ENCODE measurements around the gene MIS18A. TPM values are rescaled to one million over a fixed set of nuclear protein-coding genes. Genes with fewer than 3 reads are reported as not detected.
A peak's percentile ranks its signal among the peaks of the same experiment; 100 is the strongest.
"Not testable (repeated sequence)": the region's sequence is repeated elsewhere in the genome, so short reads cannot be mapped to it uniquely, and the experiment has no call there.

Gene MIS18A
- total RNA-seq, 8 experiments from 2014 or later = 3.6 to 27.1 (median 9.5) TPM

DNA sequence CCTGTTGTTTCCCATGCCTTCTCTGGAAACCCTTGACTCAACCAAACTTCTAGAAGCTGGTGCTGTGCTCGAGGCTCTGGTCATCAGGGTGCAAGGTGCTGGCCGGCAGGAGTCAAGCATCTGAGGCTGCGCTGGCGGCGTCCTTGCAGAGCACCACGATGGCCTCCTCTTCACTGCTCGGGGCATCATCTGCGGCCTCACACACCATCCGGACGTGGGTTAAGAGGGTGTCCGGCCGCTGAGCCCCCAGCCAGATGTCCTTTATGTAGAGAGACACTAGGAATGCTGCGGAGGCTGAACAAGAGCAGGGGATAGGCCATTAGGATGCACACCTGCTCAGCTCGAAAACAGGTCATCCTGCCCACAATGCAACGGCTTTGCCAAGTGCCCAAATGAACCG, 36.0 kb upstream of the MIS18A start:
- no peak overlapping the region for H3K4me3 ChIP-seq
- no peak for ATAC-seq (replicated peaks in 6 of 8)
- in situ Hi-C loops (cut with MboI; ENCODE audit: low pct_unique_long_range_greater_than_20kb in 2 of 9, low sequenced_read_pairs in 9 of 9, unreplicated experiment in 9 of 9) = no loop called here
- no peaks in the 10 kb centered on the region for H3K4me1 ChIP-seq (replicated peaks in 1 of 2)
- no peak overlapping the region for H3K27ac ChIP-seq
- 91 to 100% (median 97%) methylated on average over 3 to 10 of the region's 16 CpGs; no CpG with 5 or more reads in 4 of the 10 experiments for WGBS, 10 experiments

DNA sequence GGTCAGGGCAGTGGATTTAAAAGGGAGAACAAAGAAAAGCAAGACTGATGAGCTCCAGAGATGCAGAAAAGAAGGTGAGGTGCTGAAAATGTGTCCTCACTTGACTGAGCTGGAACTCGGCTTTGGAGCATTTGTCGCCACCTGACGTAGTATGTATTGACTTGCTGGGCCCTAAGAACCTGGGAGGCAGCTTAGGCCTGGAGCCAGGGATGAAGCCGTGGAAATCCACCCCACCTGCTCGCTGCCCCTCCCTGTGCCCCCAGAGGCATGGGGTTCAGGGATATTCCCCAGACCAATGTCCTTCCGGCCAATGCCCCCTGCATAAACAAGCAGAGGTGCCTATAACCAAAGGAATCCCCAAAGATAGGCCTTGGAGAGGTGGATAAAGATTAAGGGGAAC, 34.1 kb upstream of the MIS18A start:
- Histone ChIP-seq H3K27ac (no peak overlapping the region), H3K4me1 (replicated peaks in 1 of 2) (no peaks in the 10 kb centered on the region), H3K4me3 (no peak overlapping the region)
- ATAC-seq (replicated peaks in 6 of 8) = no peak
- in situ Hi-C loops (cut with MboI; ENCODE audit: low pct_unique_long_range_greater_than_20kb in 2 of 9, low sequenced_read_pairs in 9 of 9, unreplicated experiment in 9 of 9) = no loop called here
- 85 to 100% (median 100%) methylated on average over 1 to 3 of the region's 6 CpGs; no CpG with 5 or more reads in 5 of the 10 experiments for WGBS, 10 experiments

DNA sequence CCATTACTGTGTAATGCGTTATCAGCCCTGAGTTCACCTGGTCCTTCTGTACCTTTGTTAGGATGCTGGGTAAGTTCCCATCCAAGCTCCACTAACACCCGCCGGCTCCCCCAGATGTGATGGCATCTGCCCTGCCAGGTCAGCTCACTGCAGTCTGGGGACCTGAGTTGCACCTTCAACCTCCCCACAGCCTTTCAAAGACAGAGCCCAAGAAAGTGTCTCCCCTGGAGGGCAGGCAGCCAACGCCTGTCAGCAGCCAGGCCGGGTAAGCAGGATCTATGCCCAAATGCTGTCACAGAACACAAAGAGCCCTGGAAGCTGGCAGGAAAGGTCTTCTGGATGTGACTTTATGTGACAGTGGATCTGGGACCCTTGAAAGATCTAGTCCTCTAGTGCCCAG, 33.5 kb upstream of the MIS18A start:
- in situ Hi-C loops (cut with MboI; ENCODE audit: low pct_unique_long_range_greater_than_20kb in 2 of 9, low sequenced_read_pairs in 9 of 9, unreplicated experiment in 9 of 9) = no loop called here

DNA sequence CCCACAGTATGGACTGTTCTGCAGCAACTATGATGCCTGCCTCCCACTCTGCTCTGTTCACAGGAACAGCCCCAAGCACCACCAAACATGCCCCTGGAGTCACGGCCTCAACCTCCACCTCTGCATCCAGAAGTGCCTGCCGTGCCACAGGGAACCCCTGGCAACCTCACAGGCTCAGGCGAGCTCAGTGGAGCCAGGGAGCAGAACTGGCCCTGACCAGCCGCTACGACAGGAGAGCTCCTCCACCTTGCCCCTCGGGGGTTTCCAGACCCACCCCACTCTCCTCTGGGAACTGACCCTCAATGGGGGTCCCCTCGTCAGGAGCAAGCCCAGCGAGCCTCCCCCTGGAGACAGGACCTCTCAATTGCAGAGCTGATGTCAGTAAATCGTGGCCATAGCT, 32.8 kb upstream of the MIS18A start:
- no peak overlapping the region for H3K27ac ChIP-seq
- in situ Hi-C loops (cut with MboI; ENCODE audit: low pct_unique_long_range_greater_than_20kb in 2 of 9, low sequenced_read_pairs in 9 of 9, unreplicated experiment in 9 of 9) = no loop called here
- H3K4me1 ChIP-seq (replicated peaks in 1 of 2) = no peaks in the 10 kb centered on the region
- no peak for ATAC-seq (replicated peaks in 6 of 8)
- WGBS, 10 experiments = 100% methylated on average over 1 of the region's 9 CpGs; no CpG with 5 or more reads in 7 of the 10 experiments
- H3K4me3 ChIP-seq = no peak overlapping the region

More for the DNA sequence above, 33.5 kb upstream of the MIS18A start:
- Histone ChIP-seq H3K4me1 (replicated peaks in 1 of 2) (no peaks in the 10 kb centered on the region), H3K4me3 (no peak overlapping the region), H3K27ac (no peak overlapping the region)
- ATAC-seq (replicated peaks in 6 of 8) = no peak
- WGBS, 10 experiments = 90 to 100% (median 96%) methylated on average over 1 to 4 of the region's 5 CpGs; no CpG with 5 or more reads in 2 of the 10 experiments

DNA sequence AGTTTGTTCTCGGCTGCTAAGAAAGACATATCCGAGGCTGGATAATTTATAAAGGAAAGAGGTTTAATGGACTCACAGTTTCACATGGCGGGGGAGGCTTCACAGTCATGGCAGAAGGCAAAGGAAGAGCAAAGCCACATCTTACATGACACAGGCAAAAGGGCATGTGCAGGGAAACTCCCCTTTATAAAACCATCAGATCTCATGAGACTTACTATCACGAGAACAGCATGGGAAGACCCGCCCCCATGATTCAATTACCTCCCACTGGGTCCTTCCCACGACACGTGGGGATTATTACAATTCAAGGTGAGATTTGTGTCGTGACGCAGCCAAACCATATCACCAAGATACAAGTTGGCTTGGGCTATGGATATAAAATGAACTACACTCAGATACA, 32.1 kb upstream of the MIS18A start:
- H3K4me3 ChIP-seq; ATAC-seq (replicated peaks in 6 of 8); H3K4me1 ChIP-seq (replicated peaks in 1 of 2); in situ Hi-C loops (cut with MboI; ENCODE audit: low pct_unique_long_range_greater_than_20kb in 2 of 9, low sequenced_read_pairs in 9 of 9, unreplicated experiment in 9 of 9); H3K27ac ChIP-seq: not testable (repeated sequence)
- 70 to 100% (median 96%) methylated on average over 1 to 4 of the region's 9 CpGs; no CpG with 5 or more reads in 2 of the 10 experiments for WGBS, 10 experiments

DNA sequence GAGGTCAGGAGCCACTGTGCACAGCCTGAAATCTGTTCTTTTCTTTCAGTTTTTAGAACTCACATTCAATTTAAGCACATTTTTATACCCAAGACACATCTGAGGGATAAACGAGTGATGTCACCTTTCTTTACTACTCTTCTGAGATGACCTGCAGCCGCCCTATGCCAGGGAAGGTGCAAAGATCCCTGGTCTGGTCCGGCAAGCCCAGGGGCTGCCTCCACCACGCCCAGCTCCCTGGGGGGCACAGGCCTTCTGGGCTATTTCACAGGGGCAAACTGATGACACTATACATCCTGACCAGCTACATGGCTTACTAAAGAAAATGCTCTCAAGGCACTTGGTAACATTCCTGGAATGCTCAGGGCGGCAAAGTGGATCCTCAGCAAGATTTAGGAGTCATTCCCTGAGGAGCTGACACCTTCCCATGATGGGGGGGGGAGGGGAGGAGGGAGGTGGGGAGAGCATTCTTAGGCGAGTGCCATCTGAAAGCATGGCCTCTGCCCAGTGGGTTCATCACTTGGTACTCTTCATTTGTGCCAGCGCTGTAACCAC, 31.1 kb upstream of the MIS18A start:
- no peaks in the 10 kb centered on the region for H3K4me1 ChIP-seq (replicated peaks in 1 of 2)
- 93 to 100% (median 100%) methylated on average over 1 to 5 of the region's 7 CpGs; no CpG with 5 or more reads in 5 of the 10 experiments for WGBS, 10 experiments
- no peak overlapping the region for H3K4me3 ChIP-seq
- H3K27ac ChIP-seq = no peak overlapping the region
- in situ Hi-C loops (cut with MboI; ENCODE audit: low pct_unique_long_range_greater_than_20kb in 2 of 9, low sequenced_read_pairs in 9 of 9, unreplicated experiment in 9 of 9) = no loop called here
- no peak for ATAC-seq (replicated peaks in 6 of 8)

DNA sequence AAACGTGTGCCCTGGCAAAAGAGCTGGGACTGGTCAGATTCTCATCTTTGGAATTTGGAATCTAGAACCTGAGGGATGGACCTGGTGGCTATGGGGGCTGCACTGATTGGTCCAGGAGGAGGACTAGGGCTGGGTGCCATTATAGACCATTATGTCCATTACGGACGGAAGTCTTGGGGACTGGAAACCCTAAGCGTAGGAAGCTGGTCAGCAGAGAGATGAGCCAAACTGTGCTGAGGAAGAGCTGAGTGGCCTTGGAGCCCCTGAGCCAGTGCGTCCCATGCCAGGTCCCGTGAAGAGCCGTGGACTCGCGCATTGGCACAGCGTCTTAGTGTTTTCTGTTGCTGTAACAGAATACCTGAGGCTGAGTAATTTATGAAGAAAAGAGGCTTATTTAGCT, 29.8 kb upstream of the MIS18A start:
- Histone ChIP-seq H3K4me3 (no peak overlapping the region), H3K4me1 (replicated peaks in 1 of 2) (no peaks in the 10 kb centered on the region), H3K27ac (no peak overlapping the region)
- in situ Hi-C loops (cut with MboI; ENCODE audit: low pct_unique_long_range_greater_than_20kb in 2 of 9, low sequenced_read_pairs in 9 of 9, unreplicated experiment in 9 of 9) = no loop called here
- no peak for ATAC-seq (replicated peaks in 6 of 8)
- WGBS, 10 experiments = 93 to 100% (median 100%) methylated on average over 1 to 10 of the region's 10 CpGs; no CpG with 5 or more reads in 3 of the 10 experiments

DNA sequence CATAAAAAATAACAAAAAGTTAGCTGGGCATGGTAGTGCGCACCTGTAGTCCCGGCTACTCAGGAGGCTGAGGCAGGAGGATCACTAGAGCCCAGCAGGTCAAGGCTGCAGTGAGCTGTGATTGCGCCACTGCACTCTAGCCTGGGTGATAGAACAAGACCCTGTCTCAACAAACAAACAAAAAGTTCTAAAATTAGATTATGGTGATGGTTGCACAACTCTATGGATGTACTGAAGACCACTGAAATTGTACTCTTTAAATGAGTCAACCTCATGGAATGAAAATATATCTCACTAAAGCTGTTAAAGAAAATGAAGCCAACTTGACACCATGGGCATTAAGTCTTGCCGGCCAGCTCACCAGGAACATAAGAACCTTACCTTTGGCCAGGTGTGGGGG, 28.9 kb upstream of the MIS18A start:
- in situ Hi-C loops (cut with MboI; ENCODE audit: low pct_unique_long_range_greater_than_20kb in 2 of 9, low sequenced_read_pairs in 9 of 9, unreplicated experiment in 9 of 9) = no loop called here
- H3K4me3 ChIP-seq = no peak overlapping the region
- WGBS, 10 experiments = 83 to 100% (median 100%) methylated on average over 1 to 4 of the region's 4 CpGs; no CpG with 5 or more reads in 2 of the 10 experiments
- no peaks in the 10 kb centered on the region for H3K4me1 ChIP-seq (replicated peaks in 1 of 2)
- ATAC-seq (replicated peaks in 6 of 8) = no peak
- no peak overlapping the region for H3K27ac ChIP-seq

DNA sequence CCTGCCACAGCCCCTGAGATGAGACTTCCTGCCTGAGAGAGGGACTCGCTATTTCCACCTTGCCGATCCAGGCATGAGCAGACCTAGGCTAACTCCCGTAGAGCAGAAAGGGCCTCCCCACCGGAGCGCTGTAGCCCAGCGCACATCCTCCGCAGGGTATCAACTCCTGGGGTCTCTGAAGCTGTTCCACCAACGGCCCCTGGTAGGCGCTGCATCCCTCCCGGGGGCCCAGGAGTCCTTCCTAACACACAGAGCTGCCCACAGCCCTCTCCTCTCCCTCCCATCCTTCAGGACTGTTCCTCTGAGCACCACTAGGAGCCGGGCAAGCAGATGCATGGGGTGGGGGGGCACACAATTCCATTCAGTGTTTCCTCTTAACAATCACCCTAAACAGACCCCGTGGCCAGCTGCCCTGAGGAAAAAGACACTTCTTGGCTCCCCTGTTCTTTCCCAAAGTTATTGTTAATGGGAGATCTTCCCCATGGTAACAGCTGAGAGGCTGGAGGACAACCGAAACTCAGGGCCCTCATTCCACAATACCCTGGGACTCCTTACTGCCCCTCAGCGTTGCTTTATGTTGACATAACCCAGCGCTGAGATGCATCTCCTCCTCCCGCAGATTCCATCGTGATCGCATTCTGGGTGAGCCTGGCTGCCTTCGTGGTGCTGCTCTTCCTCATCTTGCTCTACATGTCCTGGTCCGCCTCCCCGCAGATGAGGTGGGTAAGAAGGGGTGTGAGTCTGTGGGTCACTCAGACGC, 27.4 kb upstream of the MIS18A start:
- 37 to 100% (median 77%) methylated on average over 2 to 12 of the region's 22 CpGs; no CpG with 5 or more reads in 2 of the 10 experiments for WGBS, 10 experiments

DNA sequence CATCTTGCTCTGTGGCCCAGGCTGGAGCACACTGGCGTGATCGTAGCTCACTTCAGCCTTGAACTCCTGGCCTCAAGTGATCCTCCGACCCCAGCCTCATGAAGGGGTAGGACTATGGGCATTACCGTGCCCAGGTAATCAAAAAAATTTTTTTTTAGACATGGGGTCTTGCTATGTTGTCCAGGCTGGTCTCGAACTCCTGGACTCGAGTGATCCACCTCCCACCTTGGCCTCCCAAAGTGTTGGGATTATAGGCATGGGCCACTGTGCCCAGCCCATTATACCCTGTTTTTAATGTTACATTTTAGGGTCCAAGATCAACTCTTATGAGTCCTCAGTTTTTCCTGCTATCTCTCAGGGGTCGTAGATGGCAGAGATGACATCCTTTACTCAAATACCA, 26.1 kb upstream of the MIS18A start:
- no peaks in the 10 kb centered on the region for H3K4me1 ChIP-seq (replicated peaks in 1 of 2)
- in situ Hi-C loops (cut with MboI; ENCODE audit: low pct_unique_long_range_greater_than_20kb in 2 of 9, low sequenced_read_pairs in 9 of 9, unreplicated experiment in 9 of 9) = no loop called here
- H3K4me3 ChIP-seq = no peak overlapping the region
- WGBS, 10 experiments = 84 to 100% (median 96%) methylated on average over 2 to 7 of the region's 7 CpGs; no CpG with 5 or more reads in 2 of the 10 experiments
- no peak overlapping the region for H3K27ac ChIP-seq
- no peak for ATAC-seq (replicated peaks in 6 of 8)

More for the DNA sequence above, 27.4 kb upstream of the MIS18A start:
- Histone ChIP-seq H3K4me3 (no peak overlapping the region), H3K27ac (no peak overlapping the region), H3K4me1 (replicated peaks in 1 of 2) (no peaks in the 10 kb centered on the region)
- in situ Hi-C loops (cut with MboI; ENCODE audit: low pct_unique_long_range_greater_than_20kb in 2 of 9, low sequenced_read_pairs in 9 of 9, unreplicated experiment in 9 of 9) = no loop called here
- peak in 4 of 8 experiments; percentile 20 to 83 (median 53) for ATAC-seq (replicated peaks in 6 of 8)

DNA sequence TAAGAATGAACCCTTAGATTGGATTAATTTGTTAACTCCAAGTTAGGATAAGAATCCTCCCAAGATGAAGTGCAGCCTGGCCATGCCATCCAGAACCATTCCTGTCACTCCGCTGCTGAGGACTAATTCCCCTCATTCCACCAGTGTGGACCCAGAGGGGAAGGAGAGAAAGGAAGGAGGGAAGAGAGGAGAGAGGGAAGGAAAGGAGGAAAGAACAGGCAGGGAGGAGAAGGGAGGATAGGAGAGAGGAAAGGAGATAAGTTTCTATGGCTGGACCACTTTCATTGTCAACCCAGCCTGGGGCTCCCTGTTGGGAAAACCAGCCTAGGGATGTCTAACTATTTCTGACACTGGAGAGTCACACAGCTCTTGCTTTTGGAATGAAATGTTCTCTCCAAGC, 24.5 kb upstream of the MIS18A start:
- 100% methylated on average over 1 of the region's 1 CpG; no CpG with 5 or more reads in 5 of the 10 experiments for WGBS, 10 experiments
- H3K4me3 ChIP-seq = no peak overlapping the region
- no peak for ATAC-seq (replicated peaks in 6 of 8)

DNA sequence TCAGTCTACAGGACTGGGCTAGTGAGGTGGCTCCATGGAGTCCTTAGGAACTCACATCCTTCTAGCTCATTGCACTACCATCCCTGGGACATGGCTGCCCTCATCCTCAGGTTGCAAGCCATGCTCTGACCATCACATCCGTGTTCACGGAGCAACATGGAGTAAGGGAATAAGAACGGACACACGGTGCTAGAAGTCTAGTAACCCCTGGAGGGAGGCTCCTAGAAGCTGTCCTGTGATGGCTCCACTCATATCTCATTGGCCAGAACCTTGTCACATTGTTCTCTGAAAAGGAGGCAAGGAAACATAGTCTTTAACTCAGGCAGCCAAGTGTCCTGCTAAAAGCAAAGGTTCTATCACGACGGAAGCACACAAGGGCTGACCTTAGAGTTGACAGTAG, 23.7 kb upstream of the MIS18A start:
- no peak overlapping the region for H3K4me3 ChIP-seq
- H3K27ac ChIP-seq = no peak overlapping the region
- WGBS, 10 experiments = 86 to 100% (median 92%) methylated on average over 2 to 6 of the region's 6 CpGs; no CpG with 5 or more reads in 4 of the 10 experiments
- no peaks in the 10 kb centered on the region for H3K4me1 ChIP-seq (replicated peaks in 1 of 2)
- no peak for ATAC-seq (replicated peaks in 6 of 8)
- in situ Hi-C loops (cut with MboI; ENCODE audit: low pct_unique_long_range_greater_than_20kb in 2 of 9, low sequenced_read_pairs in 9 of 9, unreplicated experiment in 9 of 9) = no loop called here

More for the DNA sequence above, 24.5 kb upstream of the MIS18A start:
- no peak overlapping the region for H3K27ac ChIP-seq
- no peaks in the 10 kb centered on the region for H3K4me1 ChIP-seq (replicated peaks in 1 of 2)
- in situ Hi-C loops (cut with MboI; ENCODE audit: low pct_unique_long_range_greater_than_20kb in 2 of 9, low sequenced_read_pairs in 9 of 9, unreplicated experiment in 9 of 9) = no loop called here

DNA sequence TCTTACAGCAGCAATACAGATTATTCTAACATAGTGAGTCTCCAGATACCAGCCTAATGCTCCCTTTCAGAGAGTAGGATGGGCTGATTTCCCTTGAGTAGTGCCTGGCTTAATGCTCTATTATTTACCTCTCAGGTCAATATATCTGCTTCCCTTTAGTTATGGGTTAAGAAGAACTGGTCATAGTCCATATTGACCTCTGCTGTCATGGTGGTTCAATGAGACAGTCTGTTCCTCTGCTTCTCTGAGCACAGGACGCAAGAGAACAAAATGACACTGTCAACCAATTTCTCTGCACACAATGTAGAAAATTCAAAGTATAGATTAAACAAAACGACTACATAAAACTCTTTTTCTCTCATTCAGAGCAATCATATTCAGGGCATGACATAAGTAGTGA, 22.7 kb upstream of the MIS18A start:
- no peak for ATAC-seq (replicated peaks in 6 of 8)
- in situ Hi-C loops (cut with MboI; ENCODE audit: low pct_unique_long_range_greater_than_20kb in 2 of 9, low sequenced_read_pairs in 9 of 9, unreplicated experiment in 9 of 9) = no loop called here
- Histone ChIP-seq H3K4me1 (replicated peaks in 1 of 2) (no peaks in the 10 kb centered on the region), H3K4me3 (no peak overlapping the region), H3K27ac (no peak overlapping the region)
- WGBS, 10 experiments = 40 to 100% (median 92%) methylated on average over 1 to 2 of the region's 2 CpGs; no CpG with 5 or more reads in 1 of the 10 experiments

All from motor neuron (in vitro differentiated cells).